ENCODE results near the gene ACOT13.
"Not testable (repeated sequence)": the region's sequence is repeated elsewhere in the genome, so short reads cannot be mapped to it uniquely, and the experiment has no call there.

The ACOT13 gene

GRCh38 chr6:24663189-24663588 is 3.7 kb upstream of the ACOT13 start:
- DNase-seq: no peak

GRCh38 chr6:24664046-24664987 is 2.6 kb upstream of the ACOT13 start:
- DNase-seq: no peak

GRCh38 chr6:24666097-24666640 is 708 bp upstream of the ACOT13 start:
- DNase-seq: peak; percentile 10

GRCh38 chr6:24667378-24667803 is 514 bp downstream of the ACOT13 start:
- peak; percentile 29 for DNase-seq

- DNase-seq: peak; percentile 87
Measured at GRCh38 chr6:24668066-24668996, 1.5 kb downstream of the ACOT13 start.

- DNase-seq: no peak
Measured at GRCh38 chr6:24668997-24669361, 2.1 kb downstream of the ACOT13 start.

- not testable (repeated sequence) for DNase-seq
Measured at GRCh38 chr6:24670492-24670891, 3.6 kb downstream of the ACOT13 start.

- DNase-seq: not testable (repeated sequence)
Measured at GRCh38 chr6:24671077-24671476, 4.2 kb downstream of the ACOT13 start.

- no peak for DNase-seq
Measured at GRCh38 chr6:24672620-24673182, 5.8 kb downstream of the ACOT13 start.

- DNase-seq: no peak
Measured at GRCh38 chr6:24673625-24674024, 6.7 kb downstream of the ACOT13 start.

- not testable (repeated sequence) for DNase-seq
Measured at GRCh38 chr6:24678792-24679352, 12.0 kb downstream of the ACOT13 start.

GRCh38 chr6:24680582-24680981 is 13.7 kb downstream of the ACOT13 start:
- no peak for DNase-seq

GRCh38 chr6:24683297-24684296 is 16.7 kb downstream of the ACOT13 start:
- no peak for DNase-seq

GRCh38 chr6:24686408-24686807 is 19.5 kb downstream of the ACOT13 start:
- DNase-seq: no peak

GRCh38 chr6:24686946-24687345 is 20.1 kb downstream of the ACOT13 start:
- peak; percentile 60 for DNase-seq

- DNase-seq: no peak
Measured at GRCh38 chr6:24689964-24690363, 23.1 kb downstream of the ACOT13 start.

- no peak for DNase-seq
Measured at GRCh38 chr6:24690593-24690992, 23.7 kb downstream of the ACOT13 start.

GRCh38 chr6:24691550-24691949 is 24.7 kb downstream of the ACOT13 start:
- DNase-seq: no peak

- DNase-seq: no peak
Measured at GRCh38 chr6:24692003-24692402, 25.1 kb downstream of the ACOT13 start.

- no peak for DNase-seq
Measured at GRCh38 chr6:24692415-24692814, 25.5 kb downstream of the ACOT13 start.

Measured in inflammatory macrophage treated with lipopolysaccharide for 4 hours (primary cell).